Stomach (tissue), 9 donors: Measurements from ENCODE around the gene INSR. TPM values are rescaled to one million over a fixed set of nuclear protein-coding genes. Genes with fewer than 3 reads are reported as not detected.

Source experiments
- DNase-seq, 2 donors: peaks; one replicate each; pipeline versions ENCODE4 v3.0.0 to v3.0.0-alpha.2; 2013 to 2019
- H3K27ac ChIP-seq, 5 donors: fragments of 200-600 bp in 4 of 5; sonication (generic) in 4 of 5; one replicate each; pipeline ENCODE4 v1.5.1; 2013 to 2019; ENCODE audit warnings: mild to moderate bottlenecking in 1 of 5, moderate library complexity in 1 of 5
- H3K27me3 ChIP-seq, 3 donors: fragments of 200-600 bp; sonication (generic); one replicate each; pipeline ENCODE4 v1.5.1; 2017 to 2019; ENCODE audit warnings: mixed run types in 1 of 3
- H3K36me3 ChIP-seq, 4 donors: fragments of 200-600 bp; sonication (generic); 1 replicate in 3 of 4; 2 replicates in 1 of 4; pipeline ENCODE4 v1.5.1; 2016 to 2019
- H3K4me1 ChIP-seq, 4 donors: fragments of 200-600 bp; sonication (generic); one replicate each; pipeline ENCODE4 v1.5.1; 2016 to 2019
- H3K4me3 ChIP-seq, 4 donors: fragments of 200-600 bp; sonication (generic) in 3 of 4; one replicate each; pipeline ENCODE4 v1.5.1; 2016 to 2019; ENCODE audit warnings: mild to moderate bottlenecking in 1 of 4
- H3K9me3 ChIP-seq, 4 donors: fragments of 200-600 bp; sonication (generic); one replicate each; pipeline ENCODE4 v1.5.1; 2016 to 2019
- EP300 ChIP-seq: sonication (generic); formaldehyde crosslinking; IDR thresholded peaks from one replicate; pipeline ENCODE4 v1.6.1; 2017; ENCODE audit warnings: antibody characterized with exemption
- POLR2A ChIP-seq, 4 donors: fragments of 450-650 bp; IDR thresholded peaks; one replicate each; pipeline ENCODE4 v1.6.1; 2016; ENCODE audit warnings: antibody characterized with exemption in 4 of 4, control low read depth in 2 of 4, mild to moderate bottlenecking in 1 of 4, moderate library complexity in 1 of 4
- POLR2AphosphoS5 ChIP-seq, 3 donors: sonication (generic); formaldehyde crosslinking; IDR thresholded peaks; one replicate each; pipeline ENCODE4 v1.6.1; 2016; ENCODE audit warnings: antibody characterized with exemption in 3 of 3
- WGBS, 5 donors: extraction: QIAGEN DNeasy Blood & Tissue Kit in 3 of 5; methylation state at CpG; one replicate each; pipeline versions ENCODE4 v1.1.5 to v1.1.7; 2013 to 2018; 5-methylcytosine and 5-hydroxymethylcytosine counted together
- intact Hi-C: fragments of 100-400 bp; cut with DNase I; formaldehyde crosslinking; loops from one replicate; pipeline ENCODE4 v1.15.1; 2023; ENCODE audit warnings: low total_unique reads
- polyA plus RNA-seq, 3 donors: library from polyadenylated mRNA; stranded (reverse); fragments of 200-250 nt; gene quantifications; one replicate each; pipeline ENCODE4 v1.2.3, GENCODE V29; 2013
- total RNA-seq, 5 donors: library from RNA; depleted of rRNA; stranded (reverse); fragments of >200 nt; gene quantifications; one replicate each; pipeline versions ENCODE4 v1.1.0 to v1.2.3, GENCODE V29; 2014 to 2016
- TF ChIP-seq, protein P1 (sequence below), 7 experiments: fragments of 450-650 bp in 4 of 7; fragments of 200-600 bp in 3 of 7; sonication (generic) in 3 of 7; IDR thresholded peaks; one replicate each; pipeline ENCODE4 v1.5.1; 2016 to 2019; ENCODE audit warnings: antibody characterized with exemption in 7 of 7, control low read depth in 2 of 7, mild to moderate bottlenecking in 1 of 7
- donor health status: healthy with polysubstance abuse.
- donor health status: Bipolar disorder and iron deficiency.
- donor health status: healthy.

INSR gene
- total and polyA plus RNA-seq, 8 donors: 4.4 to 513 (median 66.4) TPM

DNA sequence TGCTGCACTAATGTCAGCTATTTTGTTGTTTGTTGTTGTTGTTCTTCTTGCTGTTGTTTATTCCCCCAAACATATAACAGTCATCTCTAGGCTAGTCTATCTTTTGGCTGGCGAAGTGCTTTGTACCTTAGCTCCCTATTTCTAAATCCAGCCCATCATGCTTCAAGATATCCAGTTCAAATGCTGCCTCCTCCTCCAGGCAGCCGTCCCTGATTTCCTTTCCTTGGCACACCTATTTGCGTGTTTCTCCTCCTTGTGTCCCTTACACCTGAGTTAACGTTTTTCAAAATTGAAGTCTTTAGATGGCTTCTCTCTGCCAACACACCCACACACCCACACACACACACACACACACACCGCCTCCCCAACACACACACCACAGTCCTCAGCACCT is 25.5 kb downstream of the INSR start:
- DNase-seq: no peak
- H3K9me3 ChIP-seq: no peaks in the 10 kb centered on the region
- no peaks in the 10 kb centered on the region for H3K27me3 ChIP-seq
- H3K4me1 ChIP-seq: peaks cover 13 to 58% (median 33%) of the 10 kb centered on the region in 4 donors
- no peak overlapping the region for H3K4me3 ChIP-seq
- peaks cover 7 to 30% (median 22%) of the 10 kb centered on the region in 4 donors for H3K36me3 ChIP-seq
- intact Hi-C loops: no loop called here
- no peak for TF ChIP-seq POLR2AphosphoS5 (IDR thresholded peaks at IDR 0.05)
- no peak for TF ChIP-seq POLR2A (IDR thresholded peaks at IDR 0.05)
- no peak for TF ChIP-seq EP300
- TF ChIP-seq, protein P1, sequence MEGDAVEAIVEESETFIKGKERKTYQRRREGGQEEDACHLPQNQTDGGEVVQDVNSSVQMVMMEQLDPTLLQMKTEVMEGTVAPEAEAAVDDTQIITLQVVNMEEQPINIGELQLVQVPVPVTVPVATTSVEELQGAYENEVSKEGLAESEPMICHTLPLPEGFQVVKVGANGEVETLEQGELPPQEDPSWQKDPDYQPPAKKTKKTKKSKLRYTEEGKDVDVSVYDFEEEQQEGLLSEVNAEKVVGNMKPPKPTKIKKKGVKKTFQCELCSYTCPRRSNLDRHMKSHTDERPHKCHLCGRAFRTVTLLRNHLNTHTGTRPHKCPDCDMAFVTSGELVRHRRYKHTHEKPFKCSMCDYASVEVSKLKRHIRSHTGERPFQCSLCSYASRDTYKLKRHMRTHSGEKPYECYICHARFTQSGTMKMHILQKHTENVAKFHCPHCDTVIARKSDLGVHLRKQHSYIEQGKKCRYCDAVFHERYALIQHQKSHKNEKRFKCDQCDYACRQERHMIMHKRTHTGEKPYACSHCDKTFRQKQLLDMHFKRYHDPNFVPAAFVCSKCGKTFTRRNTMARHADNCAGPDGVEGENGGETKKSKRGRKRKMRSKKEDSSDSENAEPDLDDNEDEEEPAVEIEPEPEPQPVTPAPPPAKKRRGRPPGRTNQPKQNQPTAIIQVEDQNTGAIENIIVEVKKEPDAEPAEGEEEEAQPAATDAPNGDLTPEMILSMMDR (IDR thresholded peaks at IDR 0.05): no peak
- H3K27ac ChIP-seq: no peak overlapping the region
- WGBS, 5 donors: 87 to 92% (median 91%) methylated on average over 5 of the region's 5 CpGs

DNA sequence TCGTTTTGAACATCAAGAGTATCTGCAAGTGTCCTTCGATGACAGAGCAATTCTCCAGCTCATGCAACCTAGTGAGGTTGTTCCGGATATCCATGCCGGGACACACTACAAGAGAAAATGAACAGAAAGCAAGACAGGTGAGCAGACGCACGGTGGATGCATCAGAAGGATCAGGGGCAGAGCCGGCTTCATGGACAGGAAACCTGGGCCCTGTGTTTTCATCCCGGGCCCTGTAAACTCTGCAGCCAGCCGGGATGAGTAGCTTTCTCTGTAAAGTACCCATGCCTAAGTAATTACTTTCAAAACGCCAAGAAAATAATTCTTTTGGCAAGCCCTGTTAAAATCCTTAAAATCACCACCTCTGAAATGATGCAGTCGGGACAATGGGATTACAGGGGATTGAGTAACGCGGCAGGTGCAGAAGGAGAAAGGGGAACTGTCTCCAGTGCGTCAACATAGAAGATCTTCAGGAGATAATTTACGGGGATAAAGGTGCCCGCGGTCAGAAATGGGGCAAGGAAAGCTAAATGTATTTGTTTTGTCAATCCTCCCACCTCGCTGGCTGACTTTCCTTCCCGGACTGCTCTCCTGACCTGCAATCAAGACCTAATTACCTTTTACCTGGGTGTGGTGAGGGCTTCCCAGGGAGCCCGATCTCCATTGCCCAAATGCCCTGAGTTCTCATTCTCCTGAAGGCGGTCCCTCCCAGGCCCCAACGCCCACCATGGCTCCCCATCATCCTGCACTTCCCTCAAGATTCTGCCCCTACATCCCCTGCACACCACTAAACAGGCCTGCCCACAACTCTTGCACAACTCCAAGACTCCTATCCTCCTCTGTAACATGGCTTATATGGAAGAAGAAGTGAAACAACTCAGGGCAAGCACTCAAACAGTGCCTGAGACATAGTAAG is 26.2 kb downstream of the INSR start:
- DNase-seq: no peak
- 70 to 78% (median 71%) methylated on average over 22 of the region's 22 CpGs for WGBS, 5 donors
- no peak overlapping the region for H3K27ac ChIP-seq
- H3K4me3 ChIP-seq: no peak overlapping the region
- intact Hi-C loops: no loop called here
- H3K27me3 ChIP-seq: no peaks in the 10 kb centered on the region
- no peak for TF ChIP-seq POLR2A (IDR thresholded peaks at IDR 0.05)
- no peak for TF ChIP-seq POLR2AphosphoS5 (IDR thresholded peaks at IDR 0.05)
- TF ChIP-seq EP300: no peak
- TF ChIP-seq, protein P1 (IDR thresholded peaks at IDR 0.05): no peak
- peaks cover 7 to 24% (median 19%) of the 10 kb centered on the region in 4 donors for H3K36me3 ChIP-seq
- H3K4me1 ChIP-seq: peaks cover 13 to 58% (median 36%) of the 10 kb centered on the region in 4 donors
- no peaks in the 10 kb centered on the region for H3K9me3 ChIP-seq

DNA sequence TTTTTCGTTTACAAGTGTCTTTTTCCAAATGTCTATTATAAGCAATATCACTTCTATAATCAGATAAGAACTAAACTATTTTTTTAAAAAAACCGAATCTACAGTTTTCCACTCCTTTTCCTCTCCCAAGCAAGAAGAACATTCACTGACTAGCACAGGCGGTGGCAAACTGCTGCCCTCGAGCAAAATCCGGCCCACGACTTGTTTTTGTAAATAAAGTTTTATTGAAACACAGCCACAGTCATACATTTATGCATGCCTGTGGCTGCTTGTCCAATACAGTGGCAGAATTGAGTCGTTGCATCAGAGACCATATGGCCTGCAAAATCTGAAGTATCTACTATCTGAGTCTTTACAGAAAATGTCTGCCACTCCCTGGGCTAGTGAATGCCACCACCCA is 27.4 kb downstream of the INSR start:
- Histone ChIP-seq H3K27ac (peak overlapping the region in 3 of 5 donors; percentile 36 to 63 (median 54)), H3K4me1 (peaks cover 13 to 64% (median 42%) of the 10 kb centered on the region in 4 donors), H3K36me3 (peaks cover 7 to 33% (median 22%) of the 10 kb centered on the region in 4 donors), H3K4me3 (no peak overlapping the region), H3K9me3 (no peaks in the 10 kb centered on the region), H3K27me3 (no peaks in the 10 kb centered on the region)
- TF ChIP-seq POLR2A (IDR thresholded peaks at IDR 0.05): no peak
- TF ChIP-seq, protein P1 (IDR thresholded peaks at IDR 0.05): no peak
- no peak for TF ChIP-seq POLR2AphosphoS5 (IDR thresholded peaks at IDR 0.05)
- TF ChIP-seq EP300: no peak
- 91 to 98% (median 94%) methylated on average over 7 of the region's 7 CpGs for WGBS, 5 donors
- intact Hi-C loops: no loop called here
- DNase-seq: no peak

DNA sequence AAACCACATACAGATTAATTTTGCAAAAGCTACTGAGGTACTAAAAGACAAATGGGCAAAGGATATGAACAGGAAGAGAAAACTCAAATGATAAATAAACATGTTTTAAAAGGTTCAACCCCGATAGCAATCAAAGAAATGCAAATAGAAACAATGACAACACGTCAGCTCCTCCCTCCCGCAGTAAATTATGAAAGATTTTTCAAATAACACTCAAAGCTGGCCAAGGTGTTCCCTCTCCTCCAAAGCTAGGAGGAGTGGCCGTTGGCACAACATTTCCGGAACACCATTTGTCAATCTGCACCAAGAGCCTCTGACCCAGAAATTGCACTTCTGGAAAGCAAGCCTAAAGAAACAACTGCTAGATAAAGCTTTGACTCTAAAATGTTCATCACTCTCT is 28.3 kb downstream of the INSR start:
- peak overlapping the region in 3 of 5 donors; percentile 36 to 63 (median 54) for H3K27ac ChIP-seq

More for the DNA sequence above, 28.3 kb downstream of the INSR start:
- DNase-seq: peak; percentile 39 to 56
- intact Hi-C loops: no loop called here
- Histone ChIP-seq H3K36me3 (peaks cover 7 to 31% (median 22%) of the 10 kb centered on the region in 4 donors), H3K9me3 (no peaks in the 10 kb centered on the region), H3K4me1 (peaks cover 13 to 72% (median 46%) of the 10 kb centered on the region in 4 donors), H3K4me3 (no peak overlapping the region), H3K27me3 (no peaks in the 10 kb centered on the region)
- WGBS, 5 donors: 10 to 25% (median 20%) methylated on average over 5 of the region's 5 CpGs
- TF ChIP-seq POLR2AphosphoS5 (IDR thresholded peaks at IDR 0.05) (peak in 1 of 3 donors; percentile 67), EP300 (no peak)
